Lung microvascular endothelial cell (primary cell): ENCODE measurements around the gene TSPAN11. TPM values are rescaled to one million over a fixed set of nuclear protein-coding genes. Genes with fewer than 3 reads are reported as not detected.
"Not testable (repeated sequence)": the region's sequence is repeated elsewhere in the genome, so short reads cannot be mapped to it uniquely, and the experiment has no call there.

Source experiments
- DNase-seq, 2 donors: peaks; one replicate each; pipeline versions ENCODE4 v3.0.0 to v3.0.0-alpha.2; 2010; ENCODE audit warnings: low read depth in 2 of 2
- total RNA-seq: library from RNA; depleted of rRNA; stranded (reverse); fragments of >200 nt; gene quantifications from 2 replicates; pipeline ENCODE4 v1.2.1, GENCODE V29; 2014

The TSPAN11 gene
- total RNA-seq, 1 donor from 2014 or later: 5.0 TPM

DNA sequence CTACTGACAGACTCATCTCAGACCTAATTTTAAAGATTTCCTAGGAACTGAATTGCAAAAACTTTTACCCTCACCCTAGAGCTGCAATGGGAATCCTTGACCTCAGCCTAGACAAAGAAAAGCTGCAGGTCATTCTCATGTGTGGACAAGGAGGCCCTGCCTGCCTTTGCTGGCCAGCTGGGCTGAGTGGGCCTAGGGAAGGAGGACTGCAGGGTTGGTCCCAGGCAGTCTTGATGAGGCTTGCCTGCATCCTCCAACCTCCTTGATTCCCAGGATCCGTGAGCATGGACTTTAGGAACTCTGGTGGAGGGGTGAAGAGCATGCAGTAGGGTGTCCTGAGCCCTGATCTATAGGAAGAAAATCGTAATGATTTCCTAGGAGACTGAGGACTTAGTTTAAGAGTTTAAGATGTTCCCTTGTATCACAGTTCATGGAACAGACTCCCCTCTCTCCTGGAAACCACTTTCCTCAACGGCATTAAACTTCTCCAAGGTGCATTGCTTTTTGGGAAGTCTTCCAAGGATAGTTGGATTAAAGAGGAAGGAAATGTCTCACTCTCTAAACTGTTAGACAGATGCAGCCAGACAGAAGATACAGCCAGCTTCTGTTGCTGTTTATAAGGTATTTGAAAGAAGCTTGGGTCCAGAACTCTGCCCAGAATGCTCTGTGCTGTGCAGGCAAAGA lies 91.7 kb downstream of the TSPAN11 start:
- peak in 1 of 2 donors; percentile 53 for DNase-seq

- no peak for DNase-seq
These were observed 92.4 kb downstream of the TSPAN11 start for GRCh38 chr12:31018790-31019505.

- DNase-seq: no peak
These were observed 93.0 kb downstream of the TSPAN11 start for GRCh38 chr12:31019561-31019960.

DNA sequence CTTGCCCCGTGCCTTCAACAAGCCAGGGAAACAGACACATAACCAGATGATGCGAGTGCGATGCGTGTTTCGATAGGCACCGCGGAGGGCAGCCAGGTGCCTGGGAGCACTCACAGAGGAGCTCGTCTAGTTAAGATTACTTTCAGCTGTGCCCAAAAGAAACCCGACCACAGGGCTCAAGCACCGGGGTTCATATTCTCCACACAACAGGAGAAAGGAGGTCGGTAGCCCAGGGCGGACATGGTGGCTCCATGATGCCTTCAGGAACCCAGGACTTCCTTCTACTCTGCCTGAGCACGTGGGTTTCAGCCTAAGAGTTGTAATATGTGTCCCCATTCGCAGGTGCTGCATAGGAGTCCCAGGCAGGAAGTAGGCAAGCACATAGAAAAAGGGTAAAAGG lies 93.4 kb downstream of the TSPAN11 start:
- DNase-seq: no peak

DNA sequence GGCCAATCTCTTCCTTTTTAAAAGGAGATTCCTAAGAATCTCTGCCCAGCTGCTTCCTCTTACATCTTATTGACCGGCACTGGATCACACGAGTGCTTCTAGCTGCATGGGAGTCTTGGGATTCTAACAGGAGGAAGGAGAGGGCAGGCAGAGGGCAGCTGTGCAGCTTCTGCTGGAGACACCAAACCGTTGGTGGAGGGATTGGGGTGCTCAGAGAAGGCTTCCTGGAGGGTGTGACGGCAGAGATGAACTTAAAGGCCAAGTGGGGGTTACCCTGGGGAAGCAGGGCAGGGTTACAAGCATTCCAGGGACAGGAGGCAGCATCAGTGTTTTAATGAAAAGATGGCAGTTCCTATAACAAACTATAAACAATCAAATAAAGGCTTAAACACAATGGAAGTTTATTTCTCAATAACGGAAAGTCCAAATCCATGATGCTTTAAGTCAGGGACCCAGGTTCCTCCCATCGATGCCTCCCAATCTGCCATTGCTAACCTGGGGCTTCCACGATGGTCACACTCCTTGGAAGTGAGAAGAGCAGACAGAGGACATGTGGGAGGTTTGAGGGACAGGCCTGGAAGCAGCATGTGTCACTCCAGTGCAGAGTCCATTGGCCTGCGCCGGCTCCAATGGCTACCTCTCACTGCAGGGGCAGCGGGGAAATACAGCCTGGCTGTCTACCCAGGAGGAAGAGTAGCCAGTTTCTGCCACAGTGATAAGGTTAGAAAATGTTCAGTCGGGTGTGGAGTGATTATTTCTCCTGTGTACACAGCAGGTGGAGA lies 94.0 kb downstream of the TSPAN11 start:
- DNase-seq: peak in 1 of 2 donors; percentile 32

DNA sequence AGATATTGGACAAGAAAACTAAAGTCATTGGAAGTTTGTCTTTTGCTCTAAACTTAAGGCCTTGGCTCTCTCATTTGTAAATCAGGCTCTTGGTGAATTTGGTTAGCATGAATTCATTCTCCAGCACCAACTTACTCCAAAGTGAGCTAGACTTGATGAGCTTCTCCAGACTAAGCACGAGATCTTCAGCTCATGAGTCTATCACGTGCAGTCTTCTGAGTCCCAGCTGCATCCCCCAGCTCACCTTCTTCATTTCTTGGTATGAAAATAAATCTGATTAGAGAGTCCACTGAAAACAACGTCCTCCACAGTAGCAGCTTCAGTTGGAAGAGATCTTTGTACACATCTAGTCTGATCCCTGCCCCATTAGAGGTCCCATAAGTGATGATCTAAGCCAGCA lies 94.6 kb downstream of the TSPAN11 start:
- DNase-seq: no peak

- peak in 1 of 2 donors; percentile 48 for DNase-seq
These were observed 95.4 kb downstream of the TSPAN11 start for GRCh38 chr12:31021809-31022494.

DNA sequence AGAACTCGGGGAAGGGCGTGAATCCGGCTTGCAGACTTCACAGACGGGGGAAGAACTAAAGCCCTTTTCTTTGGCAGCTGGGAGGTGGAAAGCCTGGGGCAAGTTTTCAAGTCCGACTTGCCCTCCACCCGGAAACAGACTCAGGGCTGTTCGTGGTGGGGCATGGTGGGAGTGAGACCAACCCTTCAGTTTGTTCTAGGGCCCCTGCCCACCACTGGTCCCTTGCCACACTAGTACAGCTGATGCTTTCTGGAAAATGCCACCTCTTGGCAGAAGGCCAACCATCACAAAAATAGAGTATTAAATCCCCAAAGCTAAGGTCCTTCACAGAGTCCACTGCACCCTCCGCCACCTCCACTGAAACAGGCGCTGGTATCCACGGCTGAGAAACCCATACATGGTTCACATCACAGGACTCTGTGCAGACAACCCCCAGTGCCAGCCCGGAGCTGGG lies 96.8 kb downstream of the TSPAN11 start:
- DNase-seq: no peak

GRCh38 chr12:31026202-31026601 lies 99.7 kb downstream of the TSPAN11 start:
- no peak for DNase-seq

GRCh38 chr12:31027006-31027405 lies 100.5 kb downstream of the TSPAN11 start:
- DNase-seq: not testable (repeated sequence)

DNA sequence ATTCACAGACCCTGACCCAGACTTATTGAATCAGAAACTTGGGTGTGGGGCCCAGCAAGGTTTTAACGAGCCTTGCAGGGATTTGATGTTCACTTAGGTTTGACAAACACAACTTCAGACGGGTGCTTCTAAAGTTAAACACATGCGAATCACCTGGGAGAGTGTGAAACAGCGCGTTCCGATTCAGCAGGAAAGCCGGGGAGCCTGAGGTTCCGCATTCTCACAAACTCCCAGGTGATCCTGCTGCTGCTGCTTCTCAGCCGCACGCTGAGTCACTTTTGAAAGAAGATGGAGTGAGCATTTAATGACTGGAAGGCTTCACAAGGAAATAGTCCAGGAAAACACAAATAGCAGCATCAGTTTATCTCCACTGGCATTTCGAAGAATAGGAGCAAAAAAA lies 102.9 kb downstream of the TSPAN11 start:
- DNase-seq: no peak

GRCh38 chr12:31029916-31030562 lies 103.5 kb downstream of the TSPAN11 start:
- DNase-seq: no peak

- DNase-seq: no peak
These were observed 105.4 kb downstream of the TSPAN11 start for GRCh38 chr12:31031951-31032335.

DNA sequence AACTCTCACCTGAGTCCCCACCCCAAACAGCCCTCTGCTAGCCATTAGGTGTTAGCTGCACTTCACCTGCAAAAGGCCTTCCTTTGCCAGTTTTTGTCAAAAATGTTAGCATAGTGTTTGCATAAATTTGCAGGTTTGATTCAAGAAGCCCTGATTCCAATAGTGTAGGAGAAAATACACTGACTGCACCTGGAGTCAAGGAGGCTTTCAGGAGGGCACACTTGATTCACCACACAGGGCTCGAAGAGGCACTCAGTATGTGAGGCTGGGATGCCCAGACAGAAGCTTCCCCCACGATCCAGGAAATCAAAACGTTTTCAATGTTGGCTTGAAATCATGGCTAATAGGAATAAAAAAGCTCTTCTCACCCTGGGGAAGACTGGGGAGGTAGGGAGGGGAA lies 106.6 kb downstream of the TSPAN11 start:
- no peak for DNase-seq

GRCh38 chr12:31033681-31034080 lies 107.1 kb downstream of the TSPAN11 start:
- no peak for DNase-seq

DNA sequence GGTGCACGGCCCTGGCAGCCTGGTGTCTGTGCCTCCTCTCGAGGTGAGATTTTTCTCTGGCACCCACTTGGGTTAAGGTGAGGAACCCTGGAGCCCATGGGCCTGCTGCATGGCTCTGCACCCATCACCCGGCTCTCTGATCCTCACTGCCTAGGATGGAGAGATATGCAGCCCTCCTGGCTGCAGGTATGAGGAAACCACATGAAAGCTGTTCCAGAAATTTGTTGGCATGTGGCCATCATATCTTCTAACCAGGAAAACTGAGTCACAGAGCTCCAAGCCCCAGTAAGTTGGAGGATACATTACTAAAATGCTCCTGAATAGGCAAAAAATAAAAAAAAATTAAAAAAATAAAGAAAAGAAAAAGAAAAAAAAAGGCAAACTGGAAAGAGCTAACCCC lies 107.8 kb downstream of the TSPAN11 start:
- peak in 1 of 2 donors; percentile 47 for DNase-seq

- DNase-seq: peak in 1 of 2 donors; percentile 26
These were observed 108.7 kb downstream of the TSPAN11 start for GRCh38 chr12:31035226-31035625.

DNA sequence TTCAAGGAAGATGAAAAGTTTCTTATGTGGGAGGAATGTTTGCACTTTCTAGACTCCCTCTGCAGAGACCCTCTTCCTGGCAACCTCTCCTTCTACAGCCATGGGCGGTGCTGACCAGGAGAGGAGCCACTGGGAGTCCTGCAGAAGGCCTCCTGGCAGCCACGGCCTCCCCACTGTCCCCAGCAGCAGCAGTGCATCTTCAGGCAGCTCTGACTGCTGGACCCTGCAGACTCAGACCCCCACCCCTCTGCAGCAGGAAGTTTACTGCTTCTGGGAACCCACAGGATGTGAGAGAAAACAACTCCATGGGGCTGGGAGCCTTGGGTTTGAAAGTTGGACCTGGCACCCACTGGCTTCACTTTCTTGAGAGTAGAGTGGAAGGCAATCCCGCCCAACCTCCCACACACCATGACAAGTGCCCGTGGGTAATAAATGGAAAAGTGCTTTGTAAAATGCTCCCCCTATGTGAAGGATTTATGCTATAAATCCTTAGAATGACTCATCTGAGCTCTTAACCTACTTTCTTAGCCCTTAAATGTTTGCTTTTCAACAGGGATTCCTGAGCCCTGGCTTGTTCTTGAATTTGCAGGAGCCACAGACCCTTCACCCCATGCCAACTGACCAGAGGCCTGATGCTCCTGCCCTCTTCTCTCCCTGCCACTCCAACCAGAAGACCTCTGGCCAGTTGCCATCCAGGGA lies 109.6 kb downstream of the TSPAN11 start:
- DNase-seq: no peak

DNA sequence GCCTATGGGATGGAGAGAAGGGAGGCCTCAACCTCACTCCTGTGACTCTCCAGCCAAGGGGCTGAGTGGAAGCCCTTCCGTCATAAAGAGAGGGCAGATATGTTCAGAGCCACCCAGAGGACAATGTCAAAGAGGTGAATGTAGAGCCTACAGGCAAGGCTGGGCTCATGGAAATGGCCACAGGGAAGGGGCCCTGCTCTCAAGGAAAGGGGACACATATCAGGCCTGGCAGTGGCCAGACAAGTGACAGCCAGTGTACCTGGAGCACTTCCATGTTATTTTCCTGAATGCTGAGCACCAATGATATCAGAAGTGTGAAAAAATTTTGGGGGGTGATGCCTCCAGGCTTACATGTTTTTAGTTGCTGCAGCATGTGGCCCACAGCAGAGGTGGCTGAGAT lies 110.5 kb downstream of the TSPAN11 start:
- no peak for DNase-seq

GRCh38 chr12:31037931-31038330 lies 111.4 kb downstream of the TSPAN11 start:
- DNase-seq: no peak
